Measurements from ENCODE around the gene NTSR1.

Gene NTSR1

GRCh38 chr20:62805155-62805710, 96.6 kb downstream of the NTSR1 start:
- DNase-seq = no peak

GRCh38 chr20:62805711-62806382, 97.2 kb downstream of the NTSR1 start:
- DNase-seq = no peak

- DNase-seq = no peak
These were observed 97.9 kb downstream of the NTSR1 start for GRCh38 chr20:62806383-62807050.

- no peak for DNase-seq
These were observed 99.0 kb downstream of the NTSR1 start for GRCh38 chr20:62807444-62808210.

GRCh38 chr20:62808211-62808865, 99.7 kb downstream of the NTSR1 start:
- DNase-seq = peak; percentile 61

- DNase-seq = no peak
These were observed 101.1 kb downstream of the NTSR1 start for GRCh38 chr20:62809530-62810428.

GRCh38 chr20:62811320-62811719, 102.7 kb downstream of the NTSR1 start:
- no peak for DNase-seq

- DNase-seq = no peak
These were observed 103.1 kb downstream of the NTSR1 start for GRCh38 chr20:62811720-62812119.

Data from fibroblast of skin of scalp (primary cell).